ENCODE data around the gene ARL13A. TPM values are rescaled to one million over a fixed set of nuclear protein-coding genes. Genes with fewer than 3 reads are reported as not detected.

ARL13A gene
- total and polyA plus RNA-seq, 2 donors from 2014 or later = not detected

DNA sequence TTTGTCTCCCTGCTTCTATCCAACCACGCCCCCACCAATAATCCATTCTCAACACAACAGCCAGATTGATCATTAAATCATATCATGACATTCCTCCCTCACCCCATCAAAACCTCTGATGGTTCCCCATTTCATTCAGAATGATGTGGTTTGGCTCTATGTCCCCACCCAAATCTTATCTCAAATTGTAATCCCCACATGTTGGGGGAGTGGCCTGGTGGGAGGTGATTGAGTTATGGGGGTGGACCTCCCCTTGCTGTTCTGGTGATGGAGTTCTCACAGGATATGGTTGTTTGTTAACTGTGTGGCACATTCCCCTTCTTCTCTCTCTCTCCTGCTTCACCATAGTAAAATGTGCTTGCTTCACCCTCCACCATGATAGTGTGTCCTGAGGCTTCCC lies 59.1 kb downstream of the ARL13A start:
- Histone ChIP-seq H3K36me3 (ENCODE audit: control insufficient read depth in 2 of 3, insufficient read depth in 3 of 3, low read length in 3 of 3) (peaks cover 0 to 2% (median 0%) of the 10 kb centered on the region in 3 donors), H3K27ac (ENCODE audit: low read depth in 2 of 2, low read length in 2 of 2) (no peak overlapping the region), H3K9me3 (ENCODE audit: control insufficient read depth in 2 of 3, insufficient read depth in 1 of 3, low read length in 3 of 3) (no peaks in the 10 kb centered on the region), H3K9ac (ENCODE audit: low read length in 3 of 3) (no peak overlapping the region), H3K4me1 (ENCODE audit: control insufficient read depth in 2 of 3, insufficient read depth in 2 of 3, low read depth in 1 of 3, low read length in 3 of 3) (no peaks in the 10 kb centered on the region), H3K27me3 (ENCODE audit: control insufficient read depth, insufficient read depth, low read length) (no peaks in the 10 kb centered on the region), H3K4me3 (ENCODE audit: low read length in 3 of 3) (no peak overlapping the region)
- intact Hi-C loops (cut with DNase I) = no loop called here
- TF ChIP-seq, protein P1, sequence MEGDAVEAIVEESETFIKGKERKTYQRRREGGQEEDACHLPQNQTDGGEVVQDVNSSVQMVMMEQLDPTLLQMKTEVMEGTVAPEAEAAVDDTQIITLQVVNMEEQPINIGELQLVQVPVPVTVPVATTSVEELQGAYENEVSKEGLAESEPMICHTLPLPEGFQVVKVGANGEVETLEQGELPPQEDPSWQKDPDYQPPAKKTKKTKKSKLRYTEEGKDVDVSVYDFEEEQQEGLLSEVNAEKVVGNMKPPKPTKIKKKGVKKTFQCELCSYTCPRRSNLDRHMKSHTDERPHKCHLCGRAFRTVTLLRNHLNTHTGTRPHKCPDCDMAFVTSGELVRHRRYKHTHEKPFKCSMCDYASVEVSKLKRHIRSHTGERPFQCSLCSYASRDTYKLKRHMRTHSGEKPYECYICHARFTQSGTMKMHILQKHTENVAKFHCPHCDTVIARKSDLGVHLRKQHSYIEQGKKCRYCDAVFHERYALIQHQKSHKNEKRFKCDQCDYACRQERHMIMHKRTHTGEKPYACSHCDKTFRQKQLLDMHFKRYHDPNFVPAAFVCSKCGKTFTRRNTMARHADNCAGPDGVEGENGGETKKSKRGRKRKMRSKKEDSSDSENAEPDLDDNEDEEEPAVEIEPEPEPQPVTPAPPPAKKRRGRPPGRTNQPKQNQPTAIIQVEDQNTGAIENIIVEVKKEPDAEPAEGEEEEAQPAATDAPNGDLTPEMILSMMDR (IDR thresholded peaks at IDR 0.05; ENCODE audit: borderline replicate concordance, extremely low read depth, insufficient read depth) = no peak
- FAIRE-seq = no peak
- DNase-seq = no peak

DNA sequence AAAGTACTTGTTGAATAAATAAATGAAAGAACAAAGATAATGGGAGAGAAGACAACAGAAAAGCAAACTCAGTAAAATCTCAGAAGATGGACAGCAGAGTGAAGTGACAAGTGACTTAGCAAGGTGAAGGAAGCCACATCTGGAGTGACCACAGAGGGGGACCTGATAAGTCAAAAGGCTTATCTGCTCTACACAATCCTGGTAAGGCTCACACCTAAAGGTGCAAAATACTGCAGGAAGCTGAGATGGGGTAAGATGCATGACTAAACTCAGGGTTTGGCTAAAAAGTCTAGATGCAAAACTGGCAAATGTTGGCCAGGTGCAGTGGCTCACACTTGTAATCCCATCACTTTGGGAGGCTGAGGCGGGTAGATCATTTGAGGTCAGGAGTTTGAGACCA lies 60.2 kb downstream of the ARL13A start:
- Histone ChIP-seq H3K36me3 (ENCODE audit: control insufficient read depth in 2 of 3, insufficient read depth in 3 of 3, low read length in 3 of 3) (peaks cover 0 to 2% (median 0%) of the 10 kb centered on the region in 3 donors), H3K9me3 (ENCODE audit: control insufficient read depth in 2 of 3, insufficient read depth in 1 of 3, low read length in 3 of 3) (no peaks in the 10 kb centered on the region), H3K9ac (ENCODE audit: low read length in 3 of 3) (no peak overlapping the region), H3K27me3 (ENCODE audit: control insufficient read depth, insufficient read depth, low read length) (no peaks in the 10 kb centered on the region), H3K27ac (ENCODE audit: low read depth in 2 of 2, low read length in 2 of 2) (no peak overlapping the region), H3K4me3 (ENCODE audit: low read length in 3 of 3) (no peak overlapping the region), H3K4me1 (ENCODE audit: control insufficient read depth in 2 of 3, insufficient read depth in 2 of 3, low read depth in 1 of 3, low read length in 3 of 3) (no peaks in the 10 kb centered on the region)
- DNase-seq (no peak), FAIRE-seq (no peak)
- intact Hi-C loops (cut with DNase I) = no loop called here
- TF ChIP-seq, protein P1 (IDR thresholded peaks at IDR 0.05; ENCODE audit: borderline replicate concordance, extremely low read depth, insufficient read depth) = no peak

DNA sequence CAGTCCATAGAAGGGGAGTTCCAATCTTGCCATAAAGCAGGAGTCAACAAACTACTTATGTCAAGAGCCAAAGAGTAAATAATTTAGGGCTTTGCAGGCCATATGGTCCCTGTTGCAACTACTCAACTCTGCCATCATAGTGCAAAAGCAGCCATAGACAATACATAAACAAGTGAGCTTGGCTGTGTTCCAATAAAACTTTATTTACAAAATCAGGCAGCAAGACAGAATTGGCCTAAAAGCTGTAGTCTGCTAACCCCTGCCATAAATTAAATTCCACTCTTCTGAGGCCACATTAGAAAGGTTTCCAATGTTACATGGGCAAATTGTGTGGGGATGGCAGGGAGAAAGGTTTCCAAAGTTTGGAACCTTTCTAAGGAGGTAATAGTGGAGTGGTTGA lies 67.7 kb downstream of the ARL13A start:
- TF ChIP-seq, protein P1 (IDR thresholded peaks at IDR 0.05; ENCODE audit: borderline replicate concordance, extremely low read depth, insufficient read depth) = no peak
- H3K27me3 ChIP-seq (ENCODE audit: control insufficient read depth, insufficient read depth, low read length) = no peaks in the 10 kb centered on the region
- H3K4me3 ChIP-seq (ENCODE audit: low read length in 3 of 3) = no peak overlapping the region
- FAIRE-seq = no peak
- peaks cover 0 to 10% (median 0%) of the 10 kb centered on the region in 3 donors for H3K36me3 ChIP-seq (ENCODE audit: control insufficient read depth in 2 of 3, insufficient read depth in 3 of 3, low read length in 3 of 3)
- H3K9me3 ChIP-seq (ENCODE audit: control insufficient read depth in 2 of 3, insufficient read depth in 1 of 3, low read length in 3 of 3) = no peaks in the 10 kb centered on the region
- DNase-seq = no peak
- no peak overlapping the region for H3K27ac ChIP-seq (ENCODE audit: low read depth in 2 of 2, low read length in 2 of 2)
- intact Hi-C loops (cut with DNase I) = no loop called here
- H3K9ac ChIP-seq (ENCODE audit: low read length in 3 of 3) = no peak overlapping the region
- H3K4me1 ChIP-seq (ENCODE audit: control insufficient read depth in 2 of 3, insufficient read depth in 2 of 3, low read depth in 1 of 3, low read length in 3 of 3) = no peaks in the 10 kb centered on the region

DNA sequence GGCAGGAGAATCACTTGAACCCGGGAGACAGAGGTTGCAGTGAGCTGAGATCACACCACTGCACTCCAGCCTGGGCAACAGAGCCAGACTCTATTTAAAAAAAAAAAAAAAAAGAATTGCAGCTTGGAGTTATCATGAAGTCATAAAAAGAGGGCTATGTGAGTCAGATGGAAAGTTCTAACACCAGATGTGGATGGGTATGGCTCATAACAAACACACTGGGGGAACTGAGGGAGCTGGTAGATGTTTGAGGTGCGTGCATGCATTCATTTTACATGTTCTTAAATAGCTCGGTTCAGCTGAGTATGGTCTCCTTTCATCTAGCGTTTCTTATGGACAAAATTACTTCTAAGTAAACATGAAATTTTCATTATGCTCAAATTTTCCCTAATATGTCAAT lies 70.7 kb downstream of the ARL13A start:
- H3K27me3 ChIP-seq (ENCODE audit: control insufficient read depth, insufficient read depth, low read length) = no peaks in the 10 kb centered on the region
- no peaks in the 10 kb centered on the region for H3K9me3 ChIP-seq (ENCODE audit: control insufficient read depth in 2 of 3, insufficient read depth in 1 of 3, low read length in 3 of 3)
- no peak overlapping the region for H3K9ac ChIP-seq (ENCODE audit: low read length in 3 of 3)
- intact Hi-C loops (cut with DNase I) = no loop called here
- TF ChIP-seq, protein P1 (IDR thresholded peaks at IDR 0.05; ENCODE audit: borderline replicate concordance, extremely low read depth, insufficient read depth) = no peak
- no peak overlapping the region for H3K27ac ChIP-seq (ENCODE audit: low read depth in 2 of 2, low read length in 2 of 2)
- FAIRE-seq (no peak), DNase-seq (no peak)
- no peak overlapping the region for H3K4me3 ChIP-seq (ENCODE audit: low read length in 3 of 3)
- no peaks in the 10 kb centered on the region for H3K4me1 ChIP-seq (ENCODE audit: control insufficient read depth in 2 of 3, insufficient read depth in 2 of 3, low read depth in 1 of 3, low read length in 3 of 3)
- H3K36me3 ChIP-seq (ENCODE audit: control insufficient read depth in 2 of 3, insufficient read depth in 3 of 3, low read length in 3 of 3) = peaks cover 0 to 11% (median 0%) of the 10 kb centered on the region in 3 donors

Measured in kidney (tissue), 14 donors.